ENCODE data around the gene FANCD2OS.

- TF ChIP-seq, protein P1, sequence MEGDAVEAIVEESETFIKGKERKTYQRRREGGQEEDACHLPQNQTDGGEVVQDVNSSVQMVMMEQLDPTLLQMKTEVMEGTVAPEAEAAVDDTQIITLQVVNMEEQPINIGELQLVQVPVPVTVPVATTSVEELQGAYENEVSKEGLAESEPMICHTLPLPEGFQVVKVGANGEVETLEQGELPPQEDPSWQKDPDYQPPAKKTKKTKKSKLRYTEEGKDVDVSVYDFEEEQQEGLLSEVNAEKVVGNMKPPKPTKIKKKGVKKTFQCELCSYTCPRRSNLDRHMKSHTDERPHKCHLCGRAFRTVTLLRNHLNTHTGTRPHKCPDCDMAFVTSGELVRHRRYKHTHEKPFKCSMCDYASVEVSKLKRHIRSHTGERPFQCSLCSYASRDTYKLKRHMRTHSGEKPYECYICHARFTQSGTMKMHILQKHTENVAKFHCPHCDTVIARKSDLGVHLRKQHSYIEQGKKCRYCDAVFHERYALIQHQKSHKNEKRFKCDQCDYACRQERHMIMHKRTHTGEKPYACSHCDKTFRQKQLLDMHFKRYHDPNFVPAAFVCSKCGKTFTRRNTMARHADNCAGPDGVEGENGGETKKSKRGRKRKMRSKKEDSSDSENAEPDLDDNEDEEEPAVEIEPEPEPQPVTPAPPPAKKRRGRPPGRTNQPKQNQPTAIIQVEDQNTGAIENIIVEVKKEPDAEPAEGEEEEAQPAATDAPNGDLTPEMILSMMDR (conservative IDR thresholded peaks at IDR 0.05; ENCODE audit: low read depth, low read length) = no peak
- no peak for TF ChIP-seq EZH2 (IDR thresholded peaks at IDR 0.05; ENCODE audit: low read length, unreplicated experiment)
These were observed 17.9 kb downstream of the FANCD2OS start for GRCh38 chr3:10090179-10090578.

All from PC-3 (cell line).